NCI-H748 (cell line): ENCODE results near the gene AFM.

ENCODE experiments used
- DNase-seq: peaks from one replicate; lab custom pipeline; 2025; ENCODE audit not compliant: unreplicated experiment; lab: John Stamatoyannopoulos, UW

The AFM gene

GRCh38 chr4:73481358-73481757 lies at the start of gene AFM:
Gene AFM (plus strand): TSS chr4:73481745. CDS start chr4:73481776, 31 bp downstream.
- DNase-seq: no peak

DNA sequence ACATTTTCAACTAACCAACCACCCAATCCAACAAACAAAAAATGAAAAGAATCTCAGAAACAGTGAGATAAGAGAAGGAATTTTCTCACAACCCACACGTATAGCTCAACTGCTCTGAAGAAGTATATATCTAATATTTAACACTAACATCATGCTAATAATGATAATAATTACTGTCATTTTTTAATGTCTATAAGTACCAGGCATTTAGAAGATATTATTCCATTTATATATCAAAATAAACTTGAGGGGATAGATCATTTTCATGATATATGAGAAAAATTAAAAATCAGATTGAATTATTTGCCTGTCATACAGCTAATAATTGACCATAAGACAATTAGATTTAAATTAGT lies 49.8 kb upstream of the AFM start:
- DNase-seq: no peak

DNA sequence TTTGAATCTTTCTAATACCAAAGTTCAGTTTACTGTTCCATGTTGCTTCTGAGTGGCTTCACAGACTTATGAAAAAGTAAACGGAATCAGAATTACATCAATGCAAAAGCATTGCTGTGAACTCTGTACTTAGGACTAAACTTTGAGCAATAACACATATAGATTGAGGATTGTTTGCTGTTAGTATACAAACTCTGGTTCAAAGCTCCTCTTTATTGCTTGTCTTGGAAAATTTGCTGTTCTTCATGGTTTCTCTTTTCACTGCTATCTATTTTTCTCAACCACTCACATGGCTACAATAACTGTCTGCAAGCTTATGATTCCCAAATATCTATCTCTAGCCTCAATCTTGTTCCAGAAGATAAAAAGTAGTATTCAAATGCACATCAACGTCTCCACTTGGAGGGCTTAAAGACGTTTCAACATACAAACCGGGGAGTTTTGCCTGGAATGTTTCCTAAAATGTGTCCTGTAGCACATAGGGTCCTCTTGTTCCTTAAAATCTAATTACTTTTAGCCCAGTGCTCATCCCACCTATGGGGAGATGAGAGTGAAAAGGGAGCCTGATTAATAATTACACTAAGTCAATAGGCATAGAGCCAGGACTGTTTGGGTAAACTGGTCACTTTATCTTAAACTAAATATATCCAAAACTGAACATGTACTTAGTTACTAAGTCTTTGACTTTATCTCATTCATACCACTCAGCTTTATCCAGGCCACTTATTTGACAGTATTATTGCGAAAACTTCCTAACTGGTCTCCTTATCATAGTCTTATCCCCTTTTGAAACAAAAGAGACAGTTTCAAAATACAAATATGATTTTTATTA lies 49.2 kb upstream of the AFM start:
- no peak for DNase-seq

DNA sequence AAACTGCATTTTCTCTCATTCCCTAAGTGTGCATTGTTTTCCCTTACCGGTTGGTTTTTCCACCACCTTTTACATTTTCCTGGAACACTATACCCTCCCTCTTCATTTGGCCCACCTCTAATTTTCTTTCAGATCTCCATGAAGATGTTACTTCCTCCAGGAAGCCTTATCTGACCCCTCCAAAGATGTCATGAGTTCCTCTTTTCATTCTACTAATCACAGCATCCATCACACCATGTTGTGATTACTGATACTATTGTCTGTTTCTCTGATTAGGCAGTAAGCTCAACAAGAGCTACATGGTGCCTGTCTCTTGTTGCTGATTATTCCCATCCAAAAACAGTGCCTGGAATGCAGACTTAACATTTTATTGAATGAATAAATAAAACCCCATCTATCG lies 48.4 kb upstream of the AFM start:
- DNase-seq: no peak

- DNase-seq: peak; percentile 12
Measured at GRCh38 chr4:73434311-73434710, 47.2 kb upstream of the AFM start.

GRCh38 chr4:73435984-73436383 lies 45.6 kb upstream of the AFM start, which contains the start of gene AFP:
Gene AFP (plus strand): TSS chr4:73436221. CDS start chr4:73436263, 42 bp downstream.
- no peak for DNase-seq

DNA sequence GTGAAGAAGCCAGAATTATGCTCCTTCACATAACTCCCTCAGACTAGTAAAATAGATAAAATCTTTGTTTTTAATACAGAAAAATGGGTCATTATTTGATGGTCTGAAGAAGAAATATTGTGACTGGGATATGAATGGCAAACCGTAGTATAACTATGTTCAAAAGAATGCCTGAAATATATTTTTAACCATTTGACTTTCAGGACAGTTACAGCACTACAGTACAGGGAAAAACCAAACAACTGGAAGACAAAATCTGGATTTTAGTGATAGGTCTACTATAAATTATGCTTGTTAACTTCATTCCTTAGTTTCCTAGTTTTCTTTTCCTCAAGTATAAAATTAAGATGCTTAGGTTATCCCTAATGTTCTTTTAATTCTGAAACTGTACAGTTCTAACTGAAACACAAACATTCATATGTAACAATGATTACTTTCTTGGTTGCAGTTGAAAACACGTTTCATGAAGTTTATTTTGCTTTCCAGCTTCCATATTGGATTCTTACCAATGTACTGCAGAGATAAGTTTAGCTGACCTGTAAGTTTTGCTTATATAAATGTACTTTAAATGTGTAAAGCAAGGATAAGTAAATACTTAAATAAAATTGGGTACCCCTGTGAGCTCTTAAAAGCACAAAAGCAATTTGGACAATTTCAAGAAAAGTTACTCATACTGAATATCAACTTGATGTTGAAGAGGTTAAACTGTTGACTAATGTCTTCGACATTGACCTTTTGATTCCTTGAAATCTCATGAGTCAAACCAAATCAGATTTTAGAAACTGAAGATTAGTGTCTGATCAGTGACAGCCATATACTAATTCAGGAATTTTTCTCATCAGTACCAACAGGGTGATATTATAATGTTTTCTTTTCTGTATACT lies 44.6 kb upstream of the AFM start:
- no peak for DNase-seq

- DNase-seq: no peak
Measured at GRCh38 chr4:73437558-73437956, 44.0 kb upstream of the AFM start.

- no peak for DNase-seq
Measured at GRCh38 chr4:73438048-73438447, 43.5 kb upstream of the AFM start.

GRCh38 chr4:73438582-73439215 lies 42.8 kb upstream of the AFM start:
- no peak for DNase-seq

- no peak for DNase-seq
Measured at GRCh38 chr4:73439445-73439844, 42.1 kb upstream of the AFM start.

GRCh38 chr4:73439991-73440390 lies 41.6 kb upstream of the AFM start:
- DNase-seq: no peak

- no peak for DNase-seq
Measured at GRCh38 chr4:73440653-73441052, 40.9 kb upstream of the AFM start.

GRCh38 chr4:73442275-73442674 lies 39.3 kb upstream of the AFM start:
- DNase-seq: no peak

DNA sequence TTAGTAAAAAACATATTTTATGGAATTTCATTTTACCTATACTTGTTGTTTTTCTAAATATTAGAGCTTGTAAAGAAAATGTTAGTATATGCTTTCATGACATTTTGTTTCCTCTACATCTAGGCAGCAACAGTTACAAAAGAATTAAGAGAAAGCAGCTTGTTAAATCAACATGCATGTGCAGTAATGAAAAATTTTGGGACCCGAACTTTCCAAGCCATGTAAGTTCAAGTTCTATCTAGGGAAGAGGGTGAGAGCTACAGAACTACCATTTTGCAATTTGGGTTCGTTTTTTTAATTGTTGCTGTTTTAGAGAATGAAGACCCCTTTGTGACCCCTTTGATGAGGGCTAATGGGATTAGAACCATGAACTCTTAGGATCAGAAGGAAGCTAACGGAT lies 38.3 kb upstream of the AFM start:
- DNase-seq: no peak

GRCh38 chr4:73445383-73446335 lies 35.9 kb upstream of the AFM start:
- DNase-seq: no peak

GRCh38 chr4:73446336-73446938 lies 35.1 kb upstream of the AFM start:
- DNase-seq: peak; percentile 70

GRCh38 chr4:73447671-73448070 lies 33.9 kb upstream of the AFM start:
- no peak for DNase-seq

- no peak for DNase-seq
Measured at GRCh38 chr4:73448448-73449203, 32.9 kb upstream of the AFM start.
